ENCODE results near the gene BEAN1. TPM values are rescaled to one million over a fixed set of nuclear protein-coding genes. Genes with fewer than 3 reads are reported as not detected.

Gene BEAN1
- polyA plus RNA-seq, 1 donor, result 1.5 TPM

DNA sequence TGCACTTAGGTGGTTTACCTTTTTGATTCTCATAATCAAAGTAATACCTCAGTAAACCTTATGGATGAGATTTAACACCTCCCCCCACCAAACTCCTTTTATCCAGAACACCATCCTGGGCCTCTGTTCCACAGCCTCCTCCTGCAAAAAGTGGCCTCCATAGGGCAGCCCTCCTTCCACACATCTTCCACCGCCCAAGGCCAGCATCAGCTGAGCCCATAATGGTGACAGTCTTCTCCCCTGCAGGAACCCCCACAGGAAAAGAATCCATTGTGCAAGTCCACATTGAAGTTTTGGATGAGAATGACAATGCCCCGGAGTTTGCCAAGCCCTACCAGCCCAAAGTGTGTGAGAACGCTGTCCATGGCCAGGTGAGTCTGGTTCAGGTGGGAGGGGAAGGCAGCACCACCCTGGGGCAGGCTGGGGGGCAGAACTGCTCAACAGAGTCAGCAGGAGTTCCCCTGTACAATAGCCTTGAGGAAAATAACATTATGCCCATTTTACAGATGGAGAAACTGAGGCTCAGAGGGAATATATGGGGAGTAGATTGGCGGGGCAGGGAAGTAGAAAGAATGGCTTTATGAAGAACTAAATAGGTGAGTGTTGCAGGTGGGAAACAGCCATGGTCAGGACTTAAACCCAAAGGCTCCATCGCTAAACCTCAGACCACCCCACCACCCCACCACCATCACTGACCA lies 29.2 kb upstream of the BEAN1 start:
- H3K27me3 ChIP-seq (ENCODE audit: control insufficient read depth, insufficient read depth, low read length), result peaks cover 18% of the 10 kb centered on the region
- no peaks in the 10 kb centered on the region for H3K36me3 ChIP-seq (ENCODE audit: control insufficient read depth, insufficient read depth, low read length)
- no peak overlapping the region for H3K4me3 ChIP-seq (ENCODE audit: low read length)
- no peak overlapping the region for H3K27ac ChIP-seq (ENCODE audit: low read length)
- H3K9me3 ChIP-seq (ENCODE audit: control insufficient read depth, low read depth, low read length), result no peaks in the 10 kb centered on the region
- WGBS (ENCODE audit: insufficient coverage, low lambda C conversion rate), result no CpG with 5 or more reads among the region's 5 CpGs
- no peak for DNase-seq
- H3K4me1 ChIP-seq (ENCODE audit: control insufficient read depth, insufficient read depth, low read length), result no peaks in the 10 kb centered on the region

- no peaks in the 10 kb centered on the region for H3K4me1 ChIP-seq (ENCODE audit: control insufficient read depth, insufficient read depth, low read length)
- H3K27ac ChIP-seq (ENCODE audit: low read length), result no peak overlapping the region
- DNase-seq, result no peak
- WGBS (ENCODE audit: insufficient coverage, low lambda C conversion rate), result no CpG with 5 or more reads among the region's 3 CpGs
- H3K4me3 ChIP-seq (ENCODE audit: low read length), result no peak overlapping the region
- H3K9me3 ChIP-seq (ENCODE audit: control insufficient read depth, low read depth, low read length), result no peaks in the 10 kb centered on the region
- peaks cover 27% of the 10 kb centered on the region for H3K27me3 ChIP-seq (ENCODE audit: control insufficient read depth, insufficient read depth, low read length)
- H3K36me3 ChIP-seq (ENCODE audit: control insufficient read depth, insufficient read depth, low read length), result no peaks in the 10 kb centered on the region
Observed at GRCh38 chr16:66399031-66399430, 28.1 kb upstream of the BEAN1 start.

GRCh38 chr16:66399930-66400329 lies 27.2 kb upstream of the BEAN1 start:
- Histone ChIP-seq H3K27ac (ENCODE audit: low read length) (no peak overlapping the region), H3K9me3 (ENCODE audit: control insufficient read depth, low read depth, low read length) (no peaks in the 10 kb centered on the region), H3K4me1 (ENCODE audit: control insufficient read depth, insufficient read depth, low read length) (no peaks in the 10 kb centered on the region), H3K4me3 (ENCODE audit: low read length) (no peak overlapping the region), H3K27me3 (ENCODE audit: control insufficient read depth, insufficient read depth, low read length) (peaks cover 27% of the 10 kb centered on the region), H3K36me3 (ENCODE audit: control insufficient read depth, insufficient read depth, low read length) (no peaks in the 10 kb centered on the region)
- WGBS (ENCODE audit: insufficient coverage, low lambda C conversion rate), result no CpG with 5 or more reads among the region's 3 CpGs
- DNase-seq, result no peak

DNA sequence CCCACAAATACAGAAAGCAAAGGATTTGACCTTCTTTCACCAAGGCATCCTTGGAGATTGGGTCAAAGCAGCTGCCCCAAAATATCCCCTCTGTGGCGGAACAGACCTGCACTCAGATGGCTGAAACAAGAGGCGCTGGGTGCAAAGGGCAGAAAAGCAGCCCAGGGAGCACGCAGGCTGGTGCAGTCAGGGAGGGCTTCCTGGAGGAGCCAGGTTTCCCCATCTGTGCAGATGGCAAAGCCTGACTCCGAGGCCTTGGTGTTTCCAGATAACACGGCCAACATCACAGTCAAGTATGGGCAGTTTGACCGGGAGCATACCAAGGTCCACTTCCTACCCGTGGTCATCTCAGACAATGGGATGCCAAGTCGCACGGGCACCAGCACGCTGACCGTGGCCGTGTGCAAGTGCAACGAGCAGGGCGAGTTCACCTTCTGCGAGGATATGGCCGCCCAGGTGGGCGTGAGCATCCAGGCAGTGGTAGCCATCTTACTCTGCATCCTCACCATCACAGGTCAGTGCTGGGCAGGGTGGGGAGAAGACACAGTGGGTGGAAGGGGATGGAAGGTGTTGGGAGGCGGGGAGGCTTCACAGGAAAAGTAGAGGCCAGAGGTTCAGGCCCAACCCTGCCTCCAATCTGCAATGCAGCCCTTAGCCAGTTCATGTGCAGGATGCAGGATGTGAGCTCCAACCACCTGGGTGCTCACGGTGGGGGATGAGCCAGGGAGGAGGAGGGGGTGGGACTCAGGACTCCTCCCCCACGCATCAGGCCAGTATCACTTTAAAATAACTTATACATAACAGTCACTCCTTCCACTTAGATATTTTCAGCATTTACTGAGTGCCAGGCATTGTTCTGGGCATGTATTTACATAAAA lies 26.4 kb upstream of the BEAN1 start:
- H3K27ac ChIP-seq (ENCODE audit: low read length), result no peak overlapping the region
- H3K36me3 ChIP-seq (ENCODE audit: control insufficient read depth, insufficient read depth, low read length), result no peaks in the 10 kb centered on the region
- H3K27me3 ChIP-seq (ENCODE audit: control insufficient read depth, insufficient read depth, low read length), result peaks cover 30% of the 10 kb centered on the region
- WGBS (ENCODE audit: insufficient coverage, low lambda C conversion rate), result no CpG with 5 or more reads among the region's 20 CpGs
- no peaks in the 10 kb centered on the region for H3K9me3 ChIP-seq (ENCODE audit: control insufficient read depth, low read depth, low read length)
- no peak for DNase-seq
- H3K4me3 ChIP-seq (ENCODE audit: low read length), result no peak overlapping the region
- H3K4me1 ChIP-seq (ENCODE audit: control insufficient read depth, insufficient read depth, low read length), result no peaks in the 10 kb centered on the region

DNA sequence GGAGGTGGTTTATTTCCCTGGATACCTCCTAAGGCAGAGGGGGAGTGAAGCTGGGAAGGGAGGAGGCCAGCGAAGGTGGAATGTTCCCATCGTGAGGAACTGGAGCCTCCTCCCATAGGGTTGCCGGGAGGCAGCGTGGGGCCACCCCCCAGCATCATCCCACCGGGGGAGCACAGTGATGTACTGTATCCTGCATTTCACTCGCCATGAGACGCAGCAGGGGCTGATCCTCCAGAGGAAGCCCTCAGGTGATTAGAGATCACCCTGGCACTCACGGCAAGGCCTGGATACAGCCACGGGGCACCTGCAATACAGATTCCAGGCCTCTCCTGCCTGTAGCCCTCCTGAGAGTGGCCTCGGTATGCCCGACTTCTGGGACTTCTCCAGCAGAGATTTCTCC lies 25.5 kb upstream of the BEAN1 start:
- H3K4me1 ChIP-seq (ENCODE audit: control insufficient read depth, insufficient read depth, low read length), result peaks cover 1% of the 10 kb centered on the region
- no peak overlapping the region for H3K27ac ChIP-seq (ENCODE audit: low read length)
- no peak for DNase-seq
- no peak overlapping the region for H3K4me3 ChIP-seq (ENCODE audit: low read length)
- H3K36me3 ChIP-seq (ENCODE audit: control insufficient read depth, insufficient read depth, low read length), result no peaks in the 10 kb centered on the region
- H3K9me3 ChIP-seq (ENCODE audit: control insufficient read depth, low read depth, low read length), result no peaks in the 10 kb centered on the region
- H3K27me3 ChIP-seq (ENCODE audit: control insufficient read depth, insufficient read depth, low read length), result peaks cover 35% of the 10 kb centered on the region
- no CpG with 5 or more reads among the region's 11 CpGs for WGBS (ENCODE audit: insufficient coverage, low lambda C conversion rate)

GRCh38 chr16:66402166-66402565 lies 24.9 kb upstream of the BEAN1 start:
- no CpG with 5 or more reads among the region's 12 CpGs for WGBS (ENCODE audit: insufficient coverage, low lambda C conversion rate)
- no peak for DNase-seq
- Histone ChIP-seq H3K27me3 (ENCODE audit: control insufficient read depth, insufficient read depth, low read length) (peaks cover 41% of the 10 kb centered on the region), H3K27ac (ENCODE audit: low read length) (no peak overlapping the region), H3K4me1 (ENCODE audit: control insufficient read depth, insufficient read depth, low read length) (peaks cover 7% of the 10 kb centered on the region), H3K4me3 (ENCODE audit: low read length) (no peak overlapping the region), H3K36me3 (ENCODE audit: control insufficient read depth, insufficient read depth, low read length) (no peaks in the 10 kb centered on the region), H3K9me3 (ENCODE audit: control insufficient read depth, low read depth, low read length) (no peaks in the 10 kb centered on the region)

DNA sequence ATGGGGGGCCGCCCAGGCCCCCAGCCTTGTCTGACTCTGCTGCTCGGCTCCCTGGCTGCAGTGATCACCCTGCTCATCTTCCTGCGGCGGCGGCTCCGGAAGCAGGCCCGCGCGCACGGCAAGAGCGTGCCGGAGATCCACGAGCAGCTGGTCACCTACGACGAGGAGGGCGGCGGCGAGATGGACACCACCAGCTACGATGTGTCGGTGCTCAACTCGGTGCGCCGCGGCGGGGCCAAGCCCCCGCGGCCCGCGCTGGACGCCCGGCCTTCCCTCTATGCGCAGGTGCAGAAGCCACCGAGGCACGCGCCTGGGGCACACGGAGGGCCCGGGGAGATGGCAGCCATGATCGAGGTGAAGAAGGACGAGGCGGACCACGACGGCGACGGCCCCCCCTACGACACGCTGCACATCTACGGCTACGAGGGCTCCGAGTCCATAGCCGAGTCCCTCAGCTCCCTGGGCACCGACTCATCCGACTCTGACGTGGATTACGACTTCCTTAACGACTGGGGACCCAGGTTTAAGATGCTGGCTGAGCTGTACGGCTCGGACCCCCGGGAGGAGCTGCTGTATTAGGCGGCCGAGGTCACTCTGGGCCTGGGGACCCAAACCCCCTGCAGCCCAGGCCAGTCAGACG lies 24.4 kb upstream of the BEAN1 start:
- Histone ChIP-seq H3K36me3 (ENCODE audit: control insufficient read depth, insufficient read depth, low read length) (no peaks in the 10 kb centered on the region), H3K27me3 (ENCODE audit: control insufficient read depth, insufficient read depth, low read length) (peaks cover 42% of the 10 kb centered on the region), H3K4me1 (ENCODE audit: control insufficient read depth, insufficient read depth, low read length) (peaks cover 8% of the 10 kb centered on the region), H3K27ac (ENCODE audit: low read length) (no peak overlapping the region), H3K9me3 (ENCODE audit: control insufficient read depth, low read depth, low read length) (no peaks in the 10 kb centered on the region), H3K4me3 (ENCODE audit: low read length) (no peak overlapping the region)
- WGBS (ENCODE audit: insufficient coverage, low lambda C conversion rate), result no CpG with 5 or more reads among the region's 61 CpGs
- no peak for DNase-seq

- Histone ChIP-seq H3K4me3 (ENCODE audit: low read length) (no peak overlapping the region), H3K4me1 (ENCODE audit: control insufficient read depth, insufficient read depth, low read length) (peaks cover 8% of the 10 kb centered on the region), H3K9me3 (ENCODE audit: control insufficient read depth, low read depth, low read length) (no peaks in the 10 kb centered on the region), H3K27me3 (ENCODE audit: control insufficient read depth, insufficient read depth, low read length) (peaks cover 41% of the 10 kb centered on the region), H3K36me3 (ENCODE audit: control insufficient read depth, insufficient read depth, low read length) (no peaks in the 10 kb centered on the region), H3K27ac (ENCODE audit: low read length) (no peak overlapping the region)
- WGBS (ENCODE audit: insufficient coverage, low lambda C conversion rate), result no CpG with 5 or more reads among the region's 5 CpGs
- no peak for DNase-seq
Observed at GRCh38 chr16:66403531-66404145, 23.5 kb upstream of the BEAN1 start.

- H3K36me3 ChIP-seq (ENCODE audit: control insufficient read depth, insufficient read depth, low read length), result no peaks in the 10 kb centered on the region
- H3K4me1 ChIP-seq (ENCODE audit: control insufficient read depth, insufficient read depth, low read length), result peaks cover 8% of the 10 kb centered on the region
- H3K9me3 ChIP-seq (ENCODE audit: control insufficient read depth, low read depth, low read length), result no peaks in the 10 kb centered on the region
- no peak for DNase-seq
- no peak overlapping the region for H3K27ac ChIP-seq (ENCODE audit: low read length)
- no peak overlapping the region for H3K4me3 ChIP-seq (ENCODE audit: low read length)
- no CpG with 5 or more reads among the region's 2 CpGs for whole genome bisulfite sequencing (ENCODE audit: insufficient coverage, low lambda C conversion rate)
- H3K27me3 ChIP-seq (ENCODE audit: control insufficient read depth, insufficient read depth, low read length), result peaks cover 34% of the 10 kb centered on the region
Observed at GRCh38 chr16:66405057-66405783, 21.9 kb upstream of the BEAN1 start.

All from large intestine (tissue), 3 donors.